ENCODE results near the gene CEP85. TPM values are rescaled to one million over a fixed set of nuclear protein-coding genes. Genes with fewer than 3 reads are reported as not detected.

CEP85 gene
- total and polyA plus RNA-seq, 9 of the 15 experiments (the other 6 are each of a cell fraction or from before 2014, with no cell fraction given): 42.1 to 140 (median 92.6) TPM

GRCh38 chr1:26300578-26301275 is 66.7 kb downstream of the CEP85 start:
- no peak overlapping the region for H3K27ac ChIP-seq (ENCODE audit: extremely low read depth, low read depth, low read length)
- TF ChIP-seq MEIS2 (IDR thresholded peaks at IDR 0.05; ENCODE audit: partially characterized antibody) (peak; percentile 16), VEZF1 (CRISPR knock-in tag; IDR thresholded peaks at IDR 0.05) (no peak), MCM7 (IDR thresholded peaks at IDR 0.05) (no peak), ZC3H4 (CRISPR knock-in tag; IDR thresholded peaks at IDR 0.05; ENCODE audit: borderline replicate concordance) (0 out of 2 replicates have a peak, but pooled peaks have one; percentile 32), NFIC (IDR thresholded peaks at IDR 0.05) (peak; percentile 45), RAD21 (CRISPR knock-in tag; conservative IDR thresholded peaks at IDR 0.05 in 1 of 2, IDR thresholded peaks at IDR 0.05 in 1 of 2) (no peak)
- 66% methylated on average over 11 of the region's 11 CpGs for WGBS (ENCODE audit: insufficient coverage, low coverage, missing lambda C conversion rate)
- ATAC-seq (peak; percentile 18; the same call in 2 of the 3 replicates), FAIRE-seq (no peak), DNase-seq (ENCODE audit: extremely low read depth in 1 of 4, low spot score in 3 of 4) (peak in 1 of 4 experiments; percentile 42)
- H3K27me3 ChIP-seq (ENCODE audit: control insufficient read depth in 2 of 2, insufficient read depth in 2 of 2, low read length in 2 of 2): no peaks in the 10 kb centered on the region
- H3K4me2 ChIP-seq (ENCODE audit: insufficient read depth, low read length): no peak overlapping the region
- no peak overlapping the region; the same call in 1 of the 2 replicates for H2AFZ ChIP-seq (ENCODE audit: low read depth, low read length)
- peaks cover 11 to 40% of the 10 kb centered on the region in 2 experiments for H3K4me1 ChIP-seq (replicated peaks in 1 of 2; ENCODE audit: control insufficient read depth in 2 of 2, insufficient read depth in 2 of 2, low read length in 2 of 2)
- ChIA-PET POLR2A (interaction anchor here (0.8 to 1.0 kb wide), 4 partner anchors 11 to 1820 kb away, joined by 3 to 4 read pairs (median 3); no protein-coding TSS in a partner anchor), CTCF (ENCODE audit: low intra/inter-chr PET ratio) (no interaction called here)
- BruUV-seq (replicated peaks): no TSS peak
- H3K79me2 ChIP-seq (ENCODE audit: control insufficient read depth, insufficient read depth, low read length): peaks cover 7% of the 10 kb centered on the region; the same call in 2 of the 3 replicates
- no peaks in the 10 kb centered on the region for H4K20me1 ChIP-seq (replicated peaks; ENCODE audit: control insufficient read depth, insufficient read depth, low read length)
- intact Hi-C loops (cut with micrococcal nuclease): no loop called here
- peaks cover 22% of the 10 kb centered on the region; the same call in 1 of the 3 replicates for H3K36me3 ChIP-seq (ENCODE audit: control insufficient read depth, insufficient read depth, low read length)
- no peaks in the 10 kb centered on the region for H3K9me3 ChIP-seq (replicated peaks; ENCODE audit: control insufficient read depth, insufficient read depth, low read depth, low read length)
- no peak overlapping the region for H3K4me3 ChIP-seq
- H3K9me1 ChIP-seq (ENCODE audit: control insufficient read depth, insufficient read depth, low read length): no peaks in the 10 kb centered on the region
- H3K9ac ChIP-seq (ENCODE audit: insufficient read depth in 1 of 2, low read depth in 2 of 2, low read length in 2 of 2): peak overlapping the region in 1 of 2 experiments; percentile 83; a peak in 3 of 4 replicates
- in situ Hi-C loops (cut with MboI): no loop called here

Data from K562 (cell line).